H1 (cell line): Measurements from ENCODE around the gene CABCOCO1. TPM values are rescaled to one million over a fixed set of nuclear protein-coding genes. Genes with fewer than 3 reads are reported as not detected.

Source experiments
- CTCF ChIA-PET: fragments of 300-600 bp; sonication (Branson Sonifier 250); formaldehyde crosslinking; loops from one replicate; lab custom pipeline; 2021; ENCODE audit not compliant: partially characterized antibody; lab: Charles Lee
- POLR2A ChIA-PET: fragments of 300-600 bp; sonication (Branson Sonifier 250); formaldehyde crosslinking; loops from one replicate; lab custom pipeline; 2021; ENCODE audit warnings: inconsistent platforms; ENCODE audit not compliant: partially characterized antibody; lab: Charles Lee
- DNase-seq, 2 experiments: peaks; one replicate each; pipeline versions ENCODE4 v3.0.0 to v3.0.0-alpha.2; 2010 to 2022; ENCODE audit warnings: low spot score in 2 of 2, low read depth in 1 of 2, mixed read lengths in 1 of 2
- FAIRE-seq: peaks from 2 replicates; lab custom pipeline; 2011; peaks lifted over from hg19 to GRCh38; lab: Jason Lieb, UNC
- H2AFZ ChIP-seq: 2 replicates; pipeline ENCODE4 v1.8.1; 2012; ENCODE audit warnings: low read length, inconsistent platforms
- H2AK5ac ChIP-seq: 2 replicates; pipeline ENCODE4 v1.6.1; 2013; ENCODE audit warnings: low read depth, low read length
- H2BK120ac ChIP-seq: replicated peaks from 2 replicates; pipeline ENCODE3; 2013; ENCODE audit warnings: low read depth, low read length, inconsistent platforms
- H2BK12ac ChIP-seq: 2 replicates; pipeline ENCODE4 v1.6.1; 2013; ENCODE audit warnings: low read depth, low read length
- H2BK15ac ChIP-seq: 2 replicates; pipeline ENCODE4 v1.6.1; 2013; ENCODE audit warnings: low read length
- H2BK20ac ChIP-seq: 2 replicates; pipeline ENCODE4 v1.6.1; 2013; ENCODE audit warnings: low read length
- H2BK5ac ChIP-seq: 2 replicates; pipeline ENCODE4 v1.6.1; 2013; ENCODE audit warnings: low read depth, low read length
- H3K14ac ChIP-seq: 2 replicates; pipeline ENCODE4 v1.6.1; 2013; ENCODE audit warnings: inconsistent platforms; ENCODE audit not compliant: insufficient read length
- H3K18ac ChIP-seq: 2 replicates; pipeline ENCODE4 v1.6.1; 2013; ENCODE audit warnings: low read length; ENCODE audit errors: extremely low read depth
- H3K23ac ChIP-seq: 2 replicates; pipeline ENCODE4 v1.6.1; 2013; ENCODE audit warnings: inconsistent platforms; ENCODE audit not compliant: insufficient read length
- H3K23me2 ChIP-seq: 2 replicates; pipeline ENCODE4 v1.6.1; 2013; ENCODE audit warnings: low read depth, low read length
- H3K27ac ChIP-seq: 2 replicates; pipeline ENCODE4 v1.6.1; 2011; ENCODE audit warnings: low read depth, low read length, inconsistent platforms
- H3K27me3 ChIP-seq, 4 experiments: replicated peaks in 1 of 4; 1 replicate in 1 of 4; 2 replicates in 3 of 4; pipeline versions ENCODE4 v1.6.1 to v1.8.1; 2011 to 2013; ENCODE audit warnings: low read length in 3 of 4, mild to moderate bottlenecking in 3 of 4, inconsistent platforms in 2 of 4, mixed read lengths in 2 of 4, moderate library complexity in 1 of 4; ENCODE audit not compliant: control insufficient read depth in 3 of 4, insufficient read depth in 3 of 4; ENCODE audit errors: extremely low read depth in 1 of 4
- H3K36me3 ChIP-seq, 4 experiments: 2 replicates each; pipeline versions ENCODE4 v1.6.1 to v1.8.1; 2011 to 2013; ENCODE audit warnings: mild to moderate bottlenecking in 4 of 4, low read length in 3 of 4, moderate library complexity in 2 of 4, control low read depth in 1 of 4, inconsistent platforms in 1 of 4; ENCODE audit not compliant: insufficient read depth in 4 of 4, control insufficient read depth in 2 of 4
- H3K4ac ChIP-seq: replicated peaks from 2 replicates; pipeline ENCODE3; 2013; ENCODE audit warnings: low read length, low read depth, mixed read lengths, inconsistent platforms; ENCODE audit not compliant: insufficient read length
- H3K4me1 ChIP-seq, 4 experiments: replicated peaks in 1 of 4; 1 replicate in 1 of 4; 2 replicates in 3 of 4; pipeline versions ENCODE4 v1.6.1 to v1.8.1; 2011 to 2013; ENCODE audit warnings: low read length in 3 of 4, inconsistent platforms in 2 of 4, mixed read lengths in 1 of 4; ENCODE audit not compliant: insufficient read depth in 4 of 4, control insufficient read depth in 3 of 4
- H3K4me2 ChIP-seq, 2 experiments: 2 replicates each; pipeline versions ENCODE4 v1.6.1 to v1.8.1; 2011 to 2013; ENCODE audit warnings: low read depth in 2 of 2, low read length in 2 of 2, control low read depth in 1 of 2, inconsistent platforms in 1 of 2, mild to moderate bottlenecking in 1 of 2; ENCODE audit not compliant: insufficient read depth in 1 of 2
- H3K4me3 ChIP-seq, 4 experiments: fragments of 200-600, 300-600 bp in 1 of 4; sonication (generic), shearing (Covaris generic), sonication (Bioruptor Twin) in 1 of 4; 2 replicates each; pipeline versions ENCODE4 v1.5.1 to v1.8.1; 2011 to 2016; ENCODE audit warnings: low read length in 4 of 4, low read depth in 3 of 4, control low read depth in 2 of 4, inconsistent platforms in 2 of 4, mild to moderate bottlenecking in 2 of 4, mixed read lengths in 1 of 4, moderate library complexity in 1 of 4; ENCODE audit not compliant: insufficient read depth in 2 of 4; ENCODE audit errors: extremely low read depth in 1 of 4
- H3K56ac ChIP-seq: replicated peaks from 2 replicates; pipeline ENCODE3; 2013; ENCODE audit warnings: low read depth, mild to moderate bottlenecking, mixed read lengths, low read length, inconsistent platforms; ENCODE audit not compliant: insufficient read length
- H3K79me1 ChIP-seq: 2 replicates; pipeline ENCODE4 v1.6.1; 2013; ENCODE audit warnings: low read depth, low read length, control low read depth
- H3K79me2 ChIP-seq, 2 experiments: 2 replicates each; pipeline versions ENCODE4 v1.6.1 to v1.8.1; 2012 to 2013; ENCODE audit warnings: low read length in 2 of 2, mild to moderate bottlenecking in 2 of 2, inconsistent platforms in 1 of 2; ENCODE audit not compliant: insufficient read depth in 2 of 2, control insufficient read depth in 1 of 2
- H3K9ac ChIP-seq, 4 experiments: replicated peaks in 1 of 4; 1 replicate in 1 of 4; 2 replicates in 3 of 4; pipeline versions ENCODE4 v1.6.1 to v1.8.1; 2011 to 2013; ENCODE audit warnings: low read depth in 3 of 4, low read length in 3 of 4, control low read depth in 2 of 4, mild to moderate bottlenecking in 2 of 4, moderate library complexity in 2 of 4, inconsistent platforms in 1 of 4; ENCODE audit errors: extremely low read depth in 1 of 4
- H3K9me3 ChIP-seq, 2 experiments: 2 replicates each; pipeline versions ENCODE4 v1.6.1 to v1.8.1; 2012 to 2013; ENCODE audit warnings: mild to moderate bottlenecking in 2 of 2, moderate library complexity in 2 of 2, control low read depth in 1 of 2, inconsistent platforms in 1 of 2, low read depth in 1 of 2, low read length in 1 of 2, mixed read lengths in 1 of 2; ENCODE audit not compliant: insufficient read depth in 2 of 2
- H4K20me1 ChIP-seq, 2 experiments: replicated peaks in 1 of 2; 2 replicates each; pipeline versions ENCODE3 to v1.8.1; 2011 to 2013; ENCODE audit warnings: inconsistent platforms in 2 of 2, low read length in 2 of 2, mild to moderate bottlenecking in 1 of 2; ENCODE audit not compliant: insufficient read depth in 2 of 2, control insufficient read depth in 1 of 2
- H4K5ac ChIP-seq: 2 replicates; pipeline ENCODE4 v1.6.1; 2013; ENCODE audit warnings: low read length, low read depth, mixed read lengths, inconsistent platforms; ENCODE audit not compliant: insufficient read length
- H4K8ac ChIP-seq: 2 replicates; pipeline ENCODE4 v1.8.0; 2013; ENCODE audit warnings: mild to moderate bottlenecking, moderate library complexity, low read length, inconsistent platforms; ENCODE audit not compliant: insufficient read depth; ENCODE audit errors: extremely low read depth
- H4K91ac ChIP-seq: replicated peaks from 2 replicates; pipeline ENCODE3; 2013; ENCODE audit warnings: low read length, mixed read lengths, inconsistent platforms; ENCODE audit not compliant: insufficient read length
- TBP ChIP-seq: IDR thresholded peaks from 2 replicates; pipeline ENCODE4 v1.6.1; 2011; ENCODE audit warnings: low read depth, low read length, improper control_type of control experiment
- WGBS, 2 experiments: shearing (Covaris generic) in 1 of 2; methylation state at CpG; one replicate each; pipeline versions ENCODE4 v1.1.6 to v1.1.7; 2013 to 2015; ENCODE audit warnings: low lambda C conversion rate in 2 of 2, mixed read lengths in 2 of 2, inconsistent platforms in 1 of 2, low coverage in 1 of 2, missing lambda C conversion rate in 1 of 2; ENCODE audit not compliant: insufficient replicate concordance in 2 of 2, insufficient coverage in 1 of 2, insufficient read length in 1 of 2; ENCODE audit errors: extremely low coverage in 1 of 2, missing lambda C conversion rate in 1 of 2; 5-methylcytosine and 5-hydroxymethylcytosine counted together
- polyA plus RNA-seq, 7 experiments: library from polyadenylated mRNA; depleted of rRNA in 3 of 7; stranded (reverse) in 5 of 7; unstranded in 2 of 7; fragments of >200 nt in 5 of 7; fragments of 200-250 nt in 2 of 7; gene quantifications; 1 replicate in 5 of 7; 2 replicates in 1 of 7; 4 replicates in 1 of 7; pipeline versions ENCODE4 v1.2.1 to v1.2.3, GENCODE V29; 2011 to 2013; ENCODE audit warnings: missing spikeins in 2 of 7, mixed read lengths in 2 of 7
- total RNA-seq: library from RNA; stranded (reverse); fragmentation: NEBNext Ultra II Directional; extraction: Animal tissue kit (Norgen Biotek cat#: 25700); gene quantifications from 2 replicates; pipeline ENCODE4 v1.2.1, GENCODE V29; 2021

The CABCOCO1 gene
- total and polyA plus RNA-seq, 2 of the 8 experiments (the other 6 are each of a cell fraction or from before 2014, with no cell fraction given) = not detected

DNA sequence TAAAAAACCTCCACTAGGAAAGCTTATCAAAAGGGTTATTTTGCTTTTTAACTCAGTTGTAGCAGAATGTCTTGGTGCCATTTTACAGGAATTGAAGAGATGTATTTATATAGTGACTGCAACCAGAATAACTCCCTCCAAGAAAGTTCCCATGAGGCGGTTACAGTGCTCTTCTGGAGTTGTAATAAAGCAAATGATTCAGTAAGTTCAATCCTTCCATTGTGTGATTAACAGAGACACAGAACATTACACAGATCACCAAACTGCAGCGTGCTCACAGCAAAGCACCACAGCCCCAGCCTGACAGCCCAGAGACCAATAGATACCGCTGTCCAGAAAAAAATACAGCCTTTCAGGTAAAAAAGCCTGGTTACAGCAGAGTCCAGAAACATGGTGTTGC, 21.9 kb upstream of the CABCOCO1 start:
- Histone ChIP-seq H2AK5ac (no peak overlapping the region), H3K79me1 (no peaks in the 10 kb centered on the region), H3K4me1 (peaks cover 2 to 13% (median 5%) of the 10 kb centered on the region in 4 experiments; a peak in 6 of 7 replicates), H3K4me2 (no peak overlapping the region), H3K14ac (no peak overlapping the region), H2BK12ac (no peak overlapping the region), H2BK5ac (no peak overlapping the region), H3K27me3 (peaks cover 0 to 1% (median 0%) of the 10 kb centered on the region in 4 experiments; a peak in 1 of 7 replicates), H3K9me3 (no peaks in the 10 kb centered on the region), H4K5ac (no peak overlapping the region), H3K23me2 (no peaks in the 10 kb centered on the region), H4K91ac (peak overlapping the region; percentile 5), H2AFZ (no peak overlapping the region; the same call in 1 of the 2 replicates), H3K18ac (no peak overlapping the region), H2BK120ac (no peak overlapping the region), H3K4me3 (no peak overlapping the region), H3K36me3 (no peaks in the 10 kb centered on the region), H3K4ac (no peak overlapping the region), H3K9ac (no peak overlapping the region), H3K56ac (no peak overlapping the region), H3K27ac (no peak overlapping the region), H4K20me1 (no peaks in the 10 kb centered on the region), H4K8ac (no peak overlapping the region), H3K23ac (no peak overlapping the region), H3K79me2 (no peaks in the 10 kb centered on the region), H2BK15ac (no peak overlapping the region), H2BK20ac (no peak overlapping the region)
- POLR2A ChIA-PET = no interaction called here
- CTCF ChIA-PET = interaction anchor here (0.9 kb wide), 1 partner anchor 48 kb away, joined by 3 read pairs; no protein-coding TSS in a partner anchor
- FAIRE-seq (no peak), DNase-seq (no peak)
- WGBS, 2 experiments = 94% methylated on average over 3 of the region's 3 CpGs; no CpG with 5 or more reads in 1 of the 2 experiments
- no peak for TF ChIP-seq TBP
